Hepatocyte (in vitro differentiated cells): ENCODE results near the gene ARID1A. TPM values are rescaled to one million over a fixed set of nuclear protein-coding genes. Genes with fewer than 3 reads are reported as not detected.

Experiments
- DNase-seq: peaks from one replicate; pipeline ENCODE4 v3.0.0-alpha.2; 2016; ENCODE audit warnings: low spot score
- H2AFZ ChIP-seq: fragments of 200-600 bp; sonication (generic); 2 replicates; pipeline ENCODE4 v1.6.0; 2016; ENCODE audit warnings: antibody characterized with exemption, mild to moderate bottlenecking
- H3K27ac ChIP-seq: fragments of 200-600 bp; sonication (generic); 2 replicates; pipeline ENCODE4 v1.5.1; 2016; ENCODE audit warnings: mild to moderate bottlenecking
- H3K27me3 ChIP-seq: fragments of 200-600 bp; sonication (generic); 2 replicates; pipeline ENCODE4 v1.6.1; 2016
- H3K36me3 ChIP-seq: fragments of 200-600 bp; sonication (generic); replicated peaks from 2 replicates; pipeline ENCODE4 v1.5.1; 2016; ENCODE audit warnings: low read depth; ENCODE audit not compliant: insufficient read depth
- H3K4me1 ChIP-seq: fragments of 200-600 bp; sonication (generic); 2 replicates; pipeline ENCODE4 v1.5.1; 2016; ENCODE audit warnings: mild to moderate bottlenecking, moderate library complexity; ENCODE audit not compliant: insufficient read depth
- H3K4me2 ChIP-seq: fragments of 200-600 bp; sonication (generic); 2 replicates; pipeline ENCODE4 v1.6.0; 2016
- H3K4me3 ChIP-seq: fragments of 200-600 bp; sonication (generic); 2 replicates; pipeline ENCODE4 v1.5.1; 2016; ENCODE audit warnings: mild to moderate bottlenecking
- H3K79me2 ChIP-seq: fragments of 200-600 bp; sonication (generic); 2 replicates; pipeline ENCODE4 v1.6.0; 2017; ENCODE audit warnings: mild to moderate bottlenecking
- H3K9me2 ChIP-seq: fragments of 200-600 bp; sonication (generic); replicated peaks from 2 replicates; pipeline ENCODE4 v1.6.0; 2017; ENCODE audit warnings: mild to moderate bottlenecking; ENCODE audit not compliant: insufficient read depth
- H3K9me3 ChIP-seq: fragments of 200-600 bp; sonication (generic); 2 replicates; pipeline ENCODE4 v1.5.1; 2016; ENCODE audit warnings: low read depth, mild to moderate bottlenecking
- H4K20me1 ChIP-seq: fragments of 200-600 bp; sonication (generic); 2 replicates; pipeline ENCODE4 v1.6.0; 2016; ENCODE audit warnings: mild to moderate bottlenecking; ENCODE audit not compliant: insufficient read depth, poor library complexity, severe bottlenecking
- CTCF ChIP-seq: fragments of 200-600 bp; sonication (generic); IDR thresholded peaks from 2 replicates; pipeline ENCODE4 v1.5.1; 2016; ENCODE audit warnings: antibody characterized with exemption, mild to moderate bottlenecking; ENCODE audit not compliant: poor library complexity
- EZH2 ChIP-seq: fragments of 200-600 bp; sonication (generic); IDR thresholded peaks from 2 replicates; pipeline ENCODE4 v1.6.1; 2016; ENCODE audit warnings: antibody characterized with exemption, mild to moderate bottlenecking, borderline replicate concordance
- EZH2phosphoT487 ChIP-seq: fragments of 200-600 bp; sonication (generic); IDR thresholded peaks from one replicate; pipeline ENCODE4 v1.6.1; 2018; ENCODE audit warnings: antibody characterized with exemption, mild to moderate bottlenecking, low read depth, moderate library complexity; ENCODE audit not compliant: unreplicated experiment, severe bottlenecking
- WGBS: methylation state at CpG from one replicate; pipeline ENCODE4 v1.1.6; 2016; ENCODE audit warnings: low lambda C conversion rate; ENCODE audit errors: missing lambda C conversion rate; 5-methylcytosine and 5-hydroxymethylcytosine counted together
- polyA plus RNA-seq: library from polyadenylated mRNA; unstranded; fragments of >200 nt; fragmentation: Nextera tagmentation; extraction: Ambion mirVana; gene quantifications from 2 replicates; pipeline ENCODE4 v1.2.1, GENCODE V29; 2016
- total RNA-seq: library from RNA; depleted of rRNA; stranded (reverse); fragments of >200 nt; gene quantifications from 2 replicates; pipeline ENCODE4 v1.2.3, GENCODE V29; 2014

Gene ARID1A
- total and polyA plus RNA-seq, 2 experiments from 2014 or later: 27.9 to 35.8 TPM

GRCh38 chr1:26758358-26758757 is 62.5 kb downstream of the ARID1A start:
- no peaks in the 10 kb centered on the region for H3K9me2 ChIP-seq
- H3K4me2 ChIP-seq: no peak overlapping the region
- H3K4me1 ChIP-seq: no peaks in the 10 kb centered on the region
- no peaks in the 10 kb centered on the region for H3K9me3 ChIP-seq
- no peaks in the 10 kb centered on the region for H3K27me3 ChIP-seq
- TF ChIP-seq EZH2phosphoT487: no peak
- TF ChIP-seq CTCF: no peak
- no peak for TF ChIP-seq EZH2
- peaks cover 95% of the 10 kb centered on the region for H3K79me2 ChIP-seq
- H2AFZ ChIP-seq: no peak overlapping the region
- H3K4me3 ChIP-seq: no peak overlapping the region
- H4K20me1 ChIP-seq: peaks cover 52% of the 10 kb centered on the region
- 96% methylated on average over 3 of the region's 3 CpGs for WGBS
- no peak for DNase-seq
- peaks cover 3% of the 10 kb centered on the region for H3K36me3 ChIP-seq
- H3K27ac ChIP-seq: no peak overlapping the region

GRCh38 chr1:26759531-26759930 is 63.7 kb downstream of the ARID1A start:
- DNase-seq: no peak
- peaks cover 95% of the 10 kb centered on the region for H3K79me2 ChIP-seq
- H3K4me1 ChIP-seq: no peaks in the 10 kb centered on the region
- peaks cover 45% of the 10 kb centered on the region for H4K20me1 ChIP-seq
- no peak overlapping the region for H3K4me2 ChIP-seq
- no peak for TF ChIP-seq CTCF
- TF ChIP-seq EZH2: no peak
- TF ChIP-seq EZH2phosphoT487: no peak
- H3K36me3 ChIP-seq: peaks cover 3% of the 10 kb centered on the region
- no peak overlapping the region for H3K27ac ChIP-seq
- no peaks in the 10 kb centered on the region for H3K9me3 ChIP-seq
- H3K4me3 ChIP-seq: no peak overlapping the region
- H3K9me2 ChIP-seq: no peaks in the 10 kb centered on the region
- no peak overlapping the region for H2AFZ ChIP-seq
- no peaks in the 10 kb centered on the region for H3K27me3 ChIP-seq

GRCh38 chr1:26761217-26761616 is 65.4 kb downstream of the ARID1A start:
- H3K9me2 ChIP-seq: no peaks in the 10 kb centered on the region
- peaks cover 89% of the 10 kb centered on the region for H3K79me2 ChIP-seq
- no peak for DNase-seq
- no peak overlapping the region for H3K4me3 ChIP-seq
- H3K27me3 ChIP-seq: no peaks in the 10 kb centered on the region
- H3K4me1 ChIP-seq: no peaks in the 10 kb centered on the region
- WGBS: 83% methylated on average over 3 of the region's 3 CpGs
- no peak overlapping the region for H3K27ac ChIP-seq
- H3K36me3 ChIP-seq: peaks cover 6% of the 10 kb centered on the region
- TF ChIP-seq EZH2: no peak
- TF ChIP-seq EZH2phosphoT487: no peak
- no peak for TF ChIP-seq CTCF
- no peak overlapping the region for H3K4me2 ChIP-seq
- no peaks in the 10 kb centered on the region for H3K9me3 ChIP-seq
- H4K20me1 ChIP-seq: peaks cover 41% of the 10 kb centered on the region
- no peak overlapping the region for H2AFZ ChIP-seq

DNA sequence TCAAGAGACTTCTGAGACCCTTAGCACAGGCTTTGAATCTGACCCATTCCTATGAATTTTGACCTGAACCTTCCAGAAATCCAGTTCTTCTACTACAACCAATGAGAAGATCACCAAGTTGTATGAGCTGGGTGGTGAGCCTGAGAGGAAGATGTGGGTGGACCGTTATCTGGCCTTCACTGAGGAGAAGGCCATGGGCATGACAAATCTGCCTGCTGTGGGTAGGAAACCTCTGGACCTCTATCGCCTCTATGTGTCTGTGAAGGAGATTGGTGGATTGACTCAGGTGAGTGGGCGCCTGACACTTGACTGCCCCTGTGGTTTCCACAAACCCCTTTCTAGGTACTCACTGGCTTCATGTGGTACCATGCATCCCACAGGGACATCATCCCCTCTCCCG is 71.9 kb downstream of the ARID1A start:
- no peaks in the 10 kb centered on the region for H3K9me2 ChIP-seq
- H3K27ac ChIP-seq: no peak overlapping the region
- peaks cover 26% of the 10 kb centered on the region for H4K20me1 ChIP-seq
- H3K36me3 ChIP-seq: peaks cover 9% of the 10 kb centered on the region
- no peaks in the 10 kb centered on the region for H3K27me3 ChIP-seq
- no peak for DNase-seq
- H3K9me3 ChIP-seq: no peaks in the 10 kb centered on the region
- no peak overlapping the region for H3K4me3 ChIP-seq
- H3K4me2 ChIP-seq: no peak overlapping the region
- H2AFZ ChIP-seq: no peak overlapping the region
- H3K79me2 ChIP-seq: peaks cover 59% of the 10 kb centered on the region
- TF ChIP-seq EZH2phosphoT487 (no peak), EZH2 (no peak), CTCF (no peak)
- 96% methylated on average over 4 of the region's 4 CpGs for WGBS
- H3K4me1 ChIP-seq: peaks cover 21% of the 10 kb centered on the region
